Panc1 (cell line): ENCODE measurements around the gene RIPOR2. TPM values are rescaled to one million over a fixed set of nuclear protein-coding genes. Genes with fewer than 3 reads are reported as not detected.

ENCODE experiments used
- ATAC-seq: fragments of 200-7000 bp; cut with Tn5 transposase; 2 replicates; pipeline ENCODE4 v1.9.1; 2020; ENCODE audit warnings: mild to moderate bottlenecking, moderate library complexity
- BruUV-seq: library from RNA; stranded (reverse); fragments of 400-500 nt; replicated peaks from 2 replicates; lab custom pipeline; 2021; lab: Mats Ljungman, UMichigan
- CTCF ChIA-PET: fragments of 300-600 bp; sonication (Branson Sonifier 250); formaldehyde crosslinking; loops from one replicate; lab custom pipeline; 2022; ENCODE audit warnings: antibody characterized with exemption; lab: Charles Lee
- POLR2A ChIA-PET: fragments of 300-600 bp; sonication (Branson Sonifier 250); formaldehyde crosslinking; loops from one replicate; lab custom pipeline; 2022; ENCODE audit warnings: antibody characterized with exemption; lab: Charles Lee
- DNase-seq: peaks from one replicate; pipeline ENCODE4 v3.0.0-alpha.2; 2010; ENCODE audit warnings: low read depth, low spot score
- H3K27ac ChIP-seq: 2 replicates; pipeline ENCODE4 v1.5.1; 2011; ENCODE audit warnings: mild to moderate bottlenecking, low read length, inconsistent platforms
- H3K27me3 ChIP-seq: fragments of 200-500 bp; sonication (Bioruptor generic); 2 replicates; pipeline ENCODE4 v1.6.0; 2014; ENCODE audit warnings: low read length, inconsistent platforms; ENCODE audit not compliant: control insufficient read depth, insufficient read depth
- H3K36me3 ChIP-seq: fragments of 200-500 bp; sonication (Bioruptor generic); 2 replicates; pipeline ENCODE4 v1.5.1; 2014; ENCODE audit warnings: inconsistent platforms, mild to moderate bottlenecking, low read length, moderate library complexity; ENCODE audit not compliant: control insufficient read depth, insufficient read depth
- H3K4me1 ChIP-seq: 2 replicates; pipeline ENCODE4 v1.5.1; 2011; ENCODE audit warnings: inconsistent platforms, mild to moderate bottlenecking, low read length, moderate library complexity; ENCODE audit not compliant: control insufficient read depth, insufficient read depth
- H3K4me3 ChIP-seq, 2 experiments: 2 replicates each; pipeline ENCODE4 v1.5.1; 2011 to 2012; ENCODE audit warnings: low read depth in 2 of 2, low read length in 2 of 2, mild to moderate bottlenecking in 2 of 2, inconsistent platforms in 1 of 2, moderate library complexity in 1 of 2
- H3K9me3 ChIP-seq: fragments of 200-500 bp; sonication (Bioruptor generic); 2 replicates; pipeline ENCODE4 v1.5.1; 2014; ENCODE audit warnings: low read depth, mild to moderate bottlenecking, inconsistent platforms, low read length, moderate library complexity; ENCODE audit not compliant: control insufficient read depth, insufficient read depth
- POLR2AphosphoS5 ChIP-seq: IDR thresholded peaks from 2 replicates; pipeline ENCODE4 v1.6.1; 2012; ENCODE audit warnings: mild to moderate bottlenecking, low read depth, low read length, moderate library complexity
- REST ChIP-seq, 2 experiments: IDR thresholded peaks; 2 replicates each; pipeline ENCODE4 v1.6.1; 2011 to 2012; ENCODE audit warnings: low read depth in 2 of 2, control low read depth in 1 of 2, low read length in 1 of 2, mild to moderate bottlenecking in 1 of 2, moderate library complexity in 1 of 2; ENCODE audit not compliant: insufficient read depth in 1 of 2
- SIN3A ChIP-seq: IDR thresholded peaks from 2 replicates; pipeline ENCODE4 v1.6.1; 2012; ENCODE audit warnings: low read depth, mild to moderate bottlenecking, low read length, moderate library complexity, borderline replicate concordance; ENCODE audit not compliant: insufficient read depth
- TCF7L2 ChIP-seq: IDR thresholded peaks from 2 replicates; pipeline ENCODE4 v1.6.1; 2011; ENCODE audit warnings: mild to moderate bottlenecking, low read depth, low read length, inconsistent platforms
- in situ Hi-C: cut with HindIII; loops from 2 replicates; pipeline ENCODE4 v1.10.0; 2016; ENCODE audit warnings: low sequenced_read_pairs, low pct_unique_long_range_greater_than_20kb
- intact Hi-C: fragments of 100-400 bp; cut with micrococcal nuclease; formaldehyde crosslinking; loops from one replicate; pipeline ENCODE4 v1.10.0; 2022; ENCODE audit not compliant: unreplicated experiment
- total RNA-seq: library from RNA; stranded (reverse); gene quantifications from one replicate; pipeline ENCODE4 v1.2.1, GENCODE V29; 2021; ENCODE audit not compliant: unreplicated experiment
- TF ChIP-seq, protein P1 (sequence below): fragments of 450-650 bp; IDR thresholded peaks from 2 replicates; pipeline ENCODE4 v1.5.1; 2017; ENCODE audit warnings: mild to moderate bottlenecking

RIPOR2 gene
- total RNA-seq, 1 experiment from 2014 or later = 0.54 TPM

DNA sequence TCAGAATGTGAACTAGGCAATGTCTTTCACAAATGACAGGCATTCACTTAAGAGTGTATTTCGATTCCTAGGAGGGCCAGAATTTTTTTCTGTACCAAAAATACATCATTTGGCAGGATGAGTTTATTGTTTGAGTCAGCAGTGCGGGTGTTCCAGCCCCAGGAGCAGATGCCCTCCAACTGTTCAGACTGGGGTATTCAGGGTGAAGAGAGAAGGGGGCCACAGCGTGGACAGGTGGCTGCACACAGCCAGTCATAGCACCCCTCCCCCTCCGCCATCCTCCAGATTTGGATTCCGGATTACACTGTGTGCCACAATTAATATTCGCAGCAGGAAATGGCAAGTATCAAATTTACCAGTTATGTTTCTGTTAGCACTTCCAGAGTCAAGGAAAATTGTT is 38.6 kb downstream of the RIPOR2 start:
- Histone ChIP-seq H3K4me1 (no peaks in the 10 kb centered on the region), H3K4me3 (no peak overlapping the region), H3K27ac (no peak overlapping the region), H3K36me3 (no peaks in the 10 kb centered on the region), H3K27me3 (peaks cover 3% of the 10 kb centered on the region; the same call in 1 of the 2 replicates), H3K9me3 (no peaks in the 10 kb centered on the region)
- BruUV-seq = no TSS peak
- intact Hi-C loops = no loop called here
- in situ Hi-C loops = no loop called here
- ATAC-seq = no peak
- CTCF ChIA-PET = no interaction called here
- TF ChIP-seq, protein P1, sequence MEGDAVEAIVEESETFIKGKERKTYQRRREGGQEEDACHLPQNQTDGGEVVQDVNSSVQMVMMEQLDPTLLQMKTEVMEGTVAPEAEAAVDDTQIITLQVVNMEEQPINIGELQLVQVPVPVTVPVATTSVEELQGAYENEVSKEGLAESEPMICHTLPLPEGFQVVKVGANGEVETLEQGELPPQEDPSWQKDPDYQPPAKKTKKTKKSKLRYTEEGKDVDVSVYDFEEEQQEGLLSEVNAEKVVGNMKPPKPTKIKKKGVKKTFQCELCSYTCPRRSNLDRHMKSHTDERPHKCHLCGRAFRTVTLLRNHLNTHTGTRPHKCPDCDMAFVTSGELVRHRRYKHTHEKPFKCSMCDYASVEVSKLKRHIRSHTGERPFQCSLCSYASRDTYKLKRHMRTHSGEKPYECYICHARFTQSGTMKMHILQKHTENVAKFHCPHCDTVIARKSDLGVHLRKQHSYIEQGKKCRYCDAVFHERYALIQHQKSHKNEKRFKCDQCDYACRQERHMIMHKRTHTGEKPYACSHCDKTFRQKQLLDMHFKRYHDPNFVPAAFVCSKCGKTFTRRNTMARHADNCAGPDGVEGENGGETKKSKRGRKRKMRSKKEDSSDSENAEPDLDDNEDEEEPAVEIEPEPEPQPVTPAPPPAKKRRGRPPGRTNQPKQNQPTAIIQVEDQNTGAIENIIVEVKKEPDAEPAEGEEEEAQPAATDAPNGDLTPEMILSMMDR = no peak
- TF ChIP-seq TCF7L2 (no peak), POLR2AphosphoS5 (no peak), REST (IDR thresholded peaks at IDR 0.05; ENCODE audit: insufficient read depth in 1 of 2, low read depth in 2 of 2, low read length in 1 of 2) (no peak), SIN3A (no peak)
- POLR2A ChIA-PET = no interaction called here
- DNase-seq = no peak

DNA sequence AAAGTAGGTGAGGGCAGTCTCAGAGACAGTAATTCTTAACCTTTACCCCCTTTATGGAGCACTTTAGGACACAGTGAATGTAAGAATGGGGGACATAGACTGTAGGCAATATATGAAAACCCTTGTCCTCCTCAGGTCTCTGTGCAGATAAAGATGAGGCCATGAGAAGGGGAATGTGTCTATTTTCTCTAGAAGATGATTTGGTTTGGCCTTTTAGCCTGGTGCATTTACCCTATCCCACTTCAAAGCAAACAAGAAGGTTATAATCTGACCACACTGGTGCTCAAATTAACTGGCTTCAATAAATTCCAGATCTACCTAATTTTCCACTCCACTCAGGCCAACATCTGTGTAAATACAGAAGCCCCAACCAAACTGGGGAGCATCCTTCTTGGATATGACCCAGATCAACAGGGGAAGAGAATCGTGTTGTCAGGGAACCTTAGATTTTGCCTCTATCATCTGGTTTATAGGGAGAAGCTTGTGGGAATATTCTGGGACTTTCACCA is 42.4 kb downstream of the RIPOR2 start:
- no TSS peak for BruUV-seq
- CTCF ChIA-PET = no interaction called here
- intact Hi-C loops = no loop called here

More for the DNA sequence above, 42.4 kb downstream of the RIPOR2 start:
- no peak for TF ChIP-seq SIN3A
- TF ChIP-seq, protein P1 = no peak
- no peak for TF ChIP-seq REST (IDR thresholded peaks at IDR 0.05; ENCODE audit: insufficient read depth in 1 of 2, low read depth in 2 of 2, low read length in 1 of 2)
- no peak for TF ChIP-seq TCF7L2
- TF ChIP-seq POLR2AphosphoS5 = no peak
- ATAC-seq (no peak), DNase-seq (no peak)
- Histone ChIP-seq H3K4me3 (no peak overlapping the region), H3K36me3 (no peaks in the 10 kb centered on the region), H3K27me3 (no peaks in the 10 kb centered on the region), H3K9me3 (no peaks in the 10 kb centered on the region), H3K4me1 (no peaks in the 10 kb centered on the region), H3K27ac (no peak overlapping the region)
- in situ Hi-C loops = no loop called here
- POLR2A ChIA-PET = no interaction called here
